SK-N-SH (cell line): Measurements from ENCODE around the gene SEC14L5. TPM values are rescaled to one million over a fixed set of nuclear protein-coding genes. Genes with fewer than 3 reads are reported as not detected.

ENCODE experiments used
- CTCF ChIA-PET: fragments of 300-600, 350-600 bp; formaldehyde crosslinking; extraction: SDS; loops from one replicate; lab custom pipeline; 2021; lab: Yijun Ruan, JAX
- POLR2A ChIA-PET: fragments of 350-600 bp; sonication (Branson Sonifier 250); formaldehyde crosslinking; extraction: SDS; loops from one replicate; lab custom pipeline; 2020; ENCODE audit warnings: antibody characterized with exemption, inconsistent platforms; lab: Yijun Ruan, JAX
- DNase-seq: peaks from one replicate; pipeline ENCODE4 v3.0.0; 2012
- H2AFZ ChIP-seq: fragments of 200-600 bp; sonication (generic); 2 replicates; pipeline ENCODE4 v1.8.1; 2016; ENCODE audit warnings: antibody characterized with exemption, mild to moderate bottlenecking, low read depth
- H3F3A ChIP-seq: fragments of 200-600 bp; sonication (generic); replicated peaks from 2 replicates; pipeline ENCODE3; 2016; ENCODE audit warnings: antibody characterized with exemption, mild to moderate bottlenecking; ENCODE audit not compliant: insufficient read depth
- H3K27ac ChIP-seq, 2 experiments: fragments of 200-500 bp in 1 of 2; fragments of 200-600 bp in 1 of 2; sonication (Bioruptor generic) in 1 of 2; sonication (generic), shearing (Covaris generic) in 1 of 2; 2 replicates each; pipeline versions ENCODE4 v1.5.1 to v1.6.1; 2014 to 2016; ENCODE audit warnings: low read depth in 2 of 2, inconsistent platforms in 1 of 2, low read length in 1 of 2, mild to moderate bottlenecking in 1 of 2, mixed read lengths in 1 of 2
- H3K27me3 ChIP-seq: fragments of 200-600 bp; sonication (generic), shearing (Covaris generic); 2 replicates; pipeline ENCODE4 v1.6.1; 2016; ENCODE audit warnings: mixed run types; ENCODE audit not compliant: insufficient read depth
- H3K36me3 ChIP-seq, 2 experiments: fragments of 200-500 bp in 1 of 2; fragments of 200-600 bp in 1 of 2; sonication (Bioruptor generic) in 1 of 2; sonication (generic) in 1 of 2; replicated peaks in 1 of 2; 2 replicates each; pipeline versions ENCODE3 to v1.5.1; 2014 to 2016; ENCODE audit warnings: low read length in 1 of 2, mild to moderate bottlenecking in 1 of 2; ENCODE audit not compliant: insufficient read depth in 2 of 2, control insufficient read depth in 1 of 2
- H3K4me1 ChIP-seq, 2 experiments: fragments of 200-500 bp in 1 of 2; fragments of 200-600 bp in 1 of 2; sonication (Bioruptor generic) in 1 of 2; sonication (generic), shearing (Covaris generic) in 1 of 2; 2 replicates each; pipeline versions ENCODE4 v1.5.1 to v1.6.1; 2014 to 2016; ENCODE audit warnings: low read depth in 1 of 2, low read length in 1 of 2, mixed run types in 1 of 2; ENCODE audit not compliant: insufficient read depth in 2 of 2, control insufficient read depth in 1 of 2
- H3K4me2 ChIP-seq: fragments of 200-600 bp; sonication (generic), shearing (Covaris generic); 2 replicates; pipeline ENCODE4 v1.6.1; 2017; ENCODE audit warnings: mixed run types
- H3K4me3 ChIP-seq, 2 experiments: fragments of 200-500 bp in 1 of 2; fragments of 200-600 bp in 1 of 2; sonication (Bioruptor generic) in 1 of 2; sonication (generic), shearing (Covaris generic) in 1 of 2; 2 replicates each; pipeline versions ENCODE4 v1.5.1 to v1.8.1; 2014 to 2016; ENCODE audit warnings: low read depth in 2 of 2, inconsistent platforms in 1 of 2, low read length in 1 of 2, mild to moderate bottlenecking in 1 of 2, mixed read lengths in 1 of 2, moderate library complexity in 1 of 2
- H3K79me2 ChIP-seq: fragments of 200-600 bp; sonication (generic); 2 replicates; pipeline ENCODE4 v1.8.1; 2017; ENCODE audit warnings: mild to moderate bottlenecking; ENCODE audit not compliant: insufficient read depth
- H3K9ac ChIP-seq: fragments of 200-600 bp; sonication (generic); 2 replicates; pipeline ENCODE4 v1.6.1; 2017; ENCODE audit warnings: mixed run types
- H3K9me2 ChIP-seq: fragments of 200-600 bp; sonication (generic); 2 replicates; pipeline ENCODE4 v1.6.1; 2017; ENCODE audit warnings: mixed run types
- H3K9me3 ChIP-seq: fragments of 200-600 bp; sonication (generic); 2 replicates; pipeline ENCODE4 v1.6.1; 2017; ENCODE audit warnings: mixed run types, mild to moderate bottlenecking, moderate library complexity
- H4K20me1 ChIP-seq: fragments of 200-600 bp; sonication (generic); 2 replicates; pipeline ENCODE4 v1.6.1; 2017; ENCODE audit warnings: mild to moderate bottlenecking, mixed run types; ENCODE audit not compliant: insufficient read depth
- CHD2 ChIP-seq: fragments of 150-350 bp; IDR thresholded peaks from 2 replicates; pipeline ENCODE4 v1.6.1; 2018; ENCODE audit warnings: low read length; ENCODE audit not compliant: partially characterized antibody
- CTCF ChIP-seq: fragments of 200-600 bp; sonication (generic); IDR thresholded peaks from 2 replicates; pipeline ENCODE4 v1.6.1; 2017; ENCODE audit warnings: antibody characterized with exemption, mild to moderate bottlenecking, moderate library complexity
- ELF1 ChIP-seq: IDR thresholded peaks from 2 replicates; pipeline ENCODE4 v1.4.0; 2012
- EP300 ChIP-seq, 2 experiments: IDR thresholded peaks; 2 replicates each; pipeline versions ENCODE4 v1.4.0 to v1.6.1; 2012; ENCODE audit warnings: borderline replicate concordance in 1 of 2, low read depth in 1 of 2, low read length in 1 of 2
- EZH2phosphoT487 ChIP-seq: fragments of 200-600 bp; sonication (generic); IDR thresholded peaks from 2 replicates; pipeline ENCODE4 v1.6.1; 2017; ENCODE audit warnings: low read depth, mixed run types, mild to moderate bottlenecking, antibody characterized with exemption, moderate library complexity, borderline replicate concordance
- FOSL2 ChIP-seq: IDR thresholded peaks from 2 replicates; pipeline ENCODE4 v1.4.0; 2012; ENCODE audit warnings: low read depth, mild to moderate bottlenecking, moderate library complexity, borderline replicate concordance
- FOXM1 ChIP-seq: IDR thresholded peaks from 2 replicates; pipeline ENCODE4 v1.4.0; 2012; ENCODE audit warnings: low read depth, mild to moderate bottlenecking
- GABPA ChIP-seq: IDR thresholded peaks from 2 replicates; pipeline ENCODE4 v1.4.0; 2012; ENCODE audit warnings: low read depth, mild to moderate bottlenecking
- GATA2 ChIP-seq: sonication (generic); formaldehyde crosslinking; IDR thresholded peaks from 2 replicates; pipeline ENCODE4 v1.5.0; 2020; ENCODE audit warnings: mild to moderate bottlenecking, missing genetic modification reagents
- IRF3 ChIP-seq: fragments of 150-350 bp; IDR thresholded peaks from 2 replicates; pipeline ENCODE4 v1.6.1; 2016; ENCODE audit warnings: mild to moderate bottlenecking, low read depth, low read length
- JUND ChIP-seq: IDR thresholded peaks from 2 replicates; pipeline ENCODE4 v1.4.0; 2012
- MAX ChIP-seq: IDR thresholded peaks from 2 replicates; pipeline ENCODE4 v1.4.0; 2012; ENCODE audit warnings: low read depth
- MEF2A ChIP-seq: IDR thresholded peaks from 2 replicates; pipeline ENCODE4 v1.4.0; 2012; ENCODE audit warnings: low read depth, borderline replicate concordance
- NFIC ChIP-seq: IDR thresholded peaks from 2 replicates; pipeline ENCODE4 v1.4.0; 2012; ENCODE audit warnings: borderline replicate concordance
- NRF1 ChIP-seq: IDR thresholded peaks from 2 replicates; pipeline ENCODE4 v1.6.1; 2012; ENCODE audit warnings: low read depth, mild to moderate bottlenecking, low read length
- PBX3 ChIP-seq: IDR thresholded peaks from 2 replicates; pipeline ENCODE4; 2012
- RFX5 ChIP-seq: IDR thresholded peaks from 2 replicates; pipeline ENCODE4 v1.6.1; 2012; ENCODE audit warnings: mild to moderate bottlenecking, improper control_type of control experiment, low read length
- SMC3 ChIP-seq: IDR thresholded peaks from 2 replicates; pipeline ENCODE4 v1.6.1; 2012; ENCODE audit warnings: low read depth, low read length, improper control_type of control experiment
- TAF1 ChIP-seq: IDR thresholded peaks from 2 replicates; pipeline ENCODE4 v1.6.1; 2012; ENCODE audit warnings: low read depth, mild to moderate bottlenecking, low read length, moderate library complexity, borderline replicate concordance
- TCF12 ChIP-seq: IDR thresholded peaks from 2 replicates; pipeline ENCODE4 v1.4.0; 2012
- TEAD4 ChIP-seq: IDR thresholded peaks from 2 replicates; pipeline ENCODE4 v1.4.0; 2012; ENCODE audit warnings: mild to moderate bottlenecking, borderline replicate concordance; ENCODE audit not compliant: insufficient read depth
- USF2 ChIP-seq: fragments of 150-350 bp; IDR thresholded peaks from 2 replicates; pipeline ENCODE4 v1.6.1; 2017; ENCODE audit warnings: antibody characterized with exemption, low read length, low read depth, borderline replicate concordance
- ZBTB33 ChIP-seq: IDR thresholded peaks from 2 replicates; pipeline ENCODE4 v1.4.0; 2012; ENCODE audit warnings: low read depth, borderline replicate concordance
- WGBS: methylation state at CpG from one replicate; pipeline ENCODE4 v1.1.6; 2017; ENCODE audit warnings: low lambda C conversion rate; 5-methylcytosine and 5-hydroxymethylcytosine counted together
- polyA plus RNA-seq, 3 experiments: library from polyadenylated mRNA; depleted of rRNA; stranded (reverse); fragments of >200 nt; gene quantifications; 2 replicates each; pipeline ENCODE4 v1.2.3, GENCODE V29; 2012

Gene SEC14L5
- polyA plus RNA-seq, 1 of the 3 experiments (the other 2 are of a cell fraction): 0.08 TPM

- Histone ChIP-seq H3K36me3 (no peaks in the 10 kb centered on the region), H3K9ac (no peak overlapping the region), H3K4me1 (no peaks in the 10 kb centered on the region), H3K79me2 (no peaks in the 10 kb centered on the region), H3F3A (no peaks in the 10 kb centered on the region), H3K9me2 (no peaks in the 10 kb centered on the region), H2AFZ (no peak overlapping the region), H3K27ac (no peak overlapping the region), H4K20me1 (no peaks in the 10 kb centered on the region), H3K4me2 (no peak overlapping the region), H3K27me3 (peaks cover 4% of the 10 kb centered on the region; the same call in 1 of the 2 replicates), H3K9me3 (no peaks in the 10 kb centered on the region), H3K4me3 (no peak overlapping the region)
- WGBS: 71% methylated on average over 10 of the region's 10 CpGs
- TF ChIP-seq IRF3: no peak
- TF ChIP-seq NFIC: no peak
- no peak for TF ChIP-seq TAF1
- no peak for TF ChIP-seq EZH2phosphoT487
- TF ChIP-seq GATA2 (CRISPR knock-in tag): no peak
- no peak for TF ChIP-seq TCF12
- no peak for DNase-seq
- POLR2A ChIA-PET: no interaction called here
- CTCF ChIA-PET: no interaction called here
Observed at GRCh38 chr16:5003828-5004227, 45.7 kb downstream of the SEC14L5 start.

- H4K20me1 ChIP-seq: no peaks in the 10 kb centered on the region
- H3K4me3 ChIP-seq: no peak overlapping the region
- POLR2A ChIA-PET: no interaction called here
- H3K27ac ChIP-seq: no peak overlapping the region
- H3K4me2 ChIP-seq: no peak overlapping the region
- CTCF ChIA-PET: no interaction called here
- no peak overlapping the region for H3K9ac ChIP-seq
- no peaks in the 10 kb centered on the region for H3K36me3 ChIP-seq
- no peak for DNase-seq
- H3F3A ChIP-seq: no peaks in the 10 kb centered on the region
- H3K27me3 ChIP-seq: peaks cover 9% of the 10 kb centered on the region; the same call in 1 of the 2 replicates
- no peaks in the 10 kb centered on the region for H3K4me1 ChIP-seq
- H3K9me2 ChIP-seq: no peaks in the 10 kb centered on the region
- H3K79me2 ChIP-seq: no peaks in the 10 kb centered on the region
- 56% methylated on average over 5 of the region's 5 CpGs for WGBS
- H2AFZ ChIP-seq: no peak overlapping the region
- H3K9me3 ChIP-seq: no peaks in the 10 kb centered on the region
- TF ChIP-seq FOSL2 (no peak), CHD2 (no peak), TAF1 (no peak), JUND (no peak), USF2 (no peak), SMC3 (no peak), PBX3 (no peak), MEF2A (no peak), ELF1 (no peak), NRF1 (no peak), MAX (no peak), RFX5 (no peak), EZH2phosphoT487 (no peak), FOXM1 (no peak), GATA2 (CRISPR knock-in tag) (no peak), CTCF (no peak), GABPA (no peak), ZBTB33 (no peak), EP300 (IDR thresholded peaks at IDR 0.05; ENCODE audit: borderline replicate concordance in 1 of 2, low read depth in 1 of 2, low read length in 1 of 2) (no peak), TEAD4 (no peak)
Observed at GRCh38 chr16:5004311-5004710, 46.2 kb downstream of the SEC14L5 start.
